Muscle layer of duodenum (tissue), 2 donors: Measurements from ENCODE around the gene JPH3.

Source experiments
- H3K27ac ChIP-seq: one replicate; pipeline ENCODE4 v1.7.0; 2013; ENCODE audit warnings: mild to moderate bottlenecking, low read length
- H3K27me3 ChIP-seq: one replicate; pipeline ENCODE4 v1.7.0; 2013; ENCODE audit warnings: low read depth, mild to moderate bottlenecking, control low read depth, low read length
- H3K36me3 ChIP-seq, 2 donors: one replicate each; pipeline ENCODE4 v1.7.0; 2013; ENCODE audit warnings: low read length in 2 of 2, control low read depth in 1 of 2, mild to moderate bottlenecking in 1 of 2; ENCODE audit not compliant: insufficient read depth in 2 of 2, control insufficient read depth in 1 of 2
- H3K4me1 ChIP-seq, 2 donors: one replicate each; pipeline ENCODE4 v1.7.0; 2013; ENCODE audit warnings: low read length in 2 of 2, mild to moderate bottlenecking in 2 of 2, control low read depth in 1 of 2, moderate library complexity in 1 of 2; ENCODE audit not compliant: insufficient read depth in 2 of 2, control insufficient read depth in 1 of 2
- H3K4me3 ChIP-seq, 2 donors: one replicate each; pipeline ENCODE4 v1.7.0; 2013; ENCODE audit warnings: low read length in 2 of 2, low read depth in 1 of 2, mild to moderate bottlenecking in 1 of 2
- H3K9me3 ChIP-seq, 2 donors: one replicate each; pipeline ENCODE4 v1.7.0; 2013; ENCODE audit warnings: low read length in 2 of 2, control low read depth in 1 of 2, mild to moderate bottlenecking in 1 of 2; ENCODE audit not compliant: control insufficient read depth in 1 of 2
- donor health status: healthy.

JPH3 gene

DNA sequence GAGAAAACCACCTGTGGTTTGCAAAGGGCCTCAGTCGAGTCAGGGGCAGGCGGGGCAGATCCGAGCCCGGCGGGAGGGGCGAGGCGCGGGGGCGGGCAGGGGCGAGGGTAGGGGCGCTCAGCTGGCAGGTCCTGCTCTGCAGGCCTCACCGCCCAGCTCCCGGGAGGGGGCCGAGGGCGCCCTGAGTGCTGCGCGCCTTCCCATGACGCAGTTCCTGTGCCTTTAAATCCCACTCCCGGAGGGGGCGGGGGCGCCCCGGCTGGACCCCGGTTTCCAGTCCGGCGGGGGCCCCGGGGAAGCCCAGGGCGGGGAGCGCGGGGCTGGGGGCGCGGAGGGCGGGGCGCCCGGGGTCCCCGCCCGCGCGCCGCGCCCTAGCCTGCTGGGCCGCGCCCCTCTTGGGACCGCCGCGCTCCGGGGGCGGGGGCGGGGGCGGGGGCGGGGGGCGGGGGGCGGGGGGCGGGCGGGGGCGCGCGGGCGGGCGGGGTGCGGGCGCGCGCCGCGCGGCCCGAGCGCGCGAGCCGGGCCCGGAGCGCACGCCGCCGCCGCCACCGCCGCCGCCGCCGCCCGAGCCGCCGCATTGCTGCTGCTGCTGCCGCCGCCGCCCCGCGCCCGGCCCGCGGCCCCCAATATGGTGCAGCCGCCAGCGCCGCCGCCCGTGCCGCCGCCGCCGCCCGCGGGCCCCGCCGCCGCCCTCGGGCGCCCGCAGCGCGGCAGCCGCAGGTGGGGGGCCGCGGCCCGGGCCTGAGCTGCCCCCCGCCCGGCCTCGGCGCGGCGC is at the start of gene JPH3:
TSS of gene JPH3 (plus strand) at position 508 of the 775 bp plus-strand sequence. CDS start 639 bp downstream, outside the sequence.
- Histone ChIP-seq H3K4me1 (peaks cover 0 to 19% of the 10 kb centered on the region in 2 donors), H3K4me3 (peak within 1 kb of the TSS in 1 of 2 donors; percentile 21), H3K36me3 (no peaks in the 10 kb centered on the region), H3K27me3 (peaks cover 27% of the 10 kb centered on the region), H3K9me3 (peaks cover 0 to 5% of the 10 kb centered on the region in 2 donors), H3K27ac (no peak within 1 kb of the TSS)

DNA sequence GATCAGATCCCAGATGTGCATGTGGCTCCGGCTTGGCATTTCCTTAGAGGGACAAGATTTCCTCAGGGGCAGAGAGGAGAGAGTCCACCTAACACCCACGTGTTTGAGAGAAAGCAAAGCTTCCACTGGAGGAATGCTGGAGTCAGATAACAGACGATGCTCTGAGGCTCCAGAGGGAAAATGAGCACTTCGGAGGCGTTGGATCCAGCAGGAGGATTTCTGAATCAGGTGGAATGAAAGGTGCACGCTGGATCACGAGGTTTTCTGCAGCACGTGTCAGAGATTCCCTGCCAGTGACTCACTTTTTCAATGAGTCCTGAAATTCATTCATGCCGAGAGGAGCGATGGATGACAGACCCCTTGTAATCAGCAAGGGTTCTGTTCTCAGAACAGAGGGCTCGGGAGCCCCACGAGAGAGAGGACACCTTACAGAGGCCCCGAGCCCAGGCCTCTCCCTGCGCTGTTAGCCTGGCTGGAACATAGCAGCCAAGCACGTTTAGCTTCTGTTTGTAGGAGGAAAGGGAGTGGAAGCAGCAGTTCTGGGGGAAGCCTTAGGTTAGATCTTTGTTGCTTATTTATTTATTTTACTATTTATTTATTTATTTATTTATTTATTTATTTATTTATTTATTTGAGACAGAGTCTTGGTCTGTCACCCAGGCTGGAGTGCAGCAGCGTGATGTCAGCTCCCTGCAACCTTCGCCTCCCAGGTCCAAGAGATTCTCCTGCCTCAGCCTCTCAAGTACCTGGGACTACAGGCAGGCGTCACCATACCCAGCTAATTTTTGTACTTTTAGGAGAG is 49.3 kb upstream of the JPH3 start:
- no peak overlapping the region for H3K27ac ChIP-seq
- H3K4me3 ChIP-seq = no peak overlapping the region
- H3K36me3 ChIP-seq = no peaks in the 10 kb centered on the region
- no peaks in the 10 kb centered on the region for H3K9me3 ChIP-seq
- no peaks in the 10 kb centered on the region for H3K27me3 ChIP-seq
- H3K4me1 ChIP-seq = no peaks in the 10 kb centered on the region

DNA sequence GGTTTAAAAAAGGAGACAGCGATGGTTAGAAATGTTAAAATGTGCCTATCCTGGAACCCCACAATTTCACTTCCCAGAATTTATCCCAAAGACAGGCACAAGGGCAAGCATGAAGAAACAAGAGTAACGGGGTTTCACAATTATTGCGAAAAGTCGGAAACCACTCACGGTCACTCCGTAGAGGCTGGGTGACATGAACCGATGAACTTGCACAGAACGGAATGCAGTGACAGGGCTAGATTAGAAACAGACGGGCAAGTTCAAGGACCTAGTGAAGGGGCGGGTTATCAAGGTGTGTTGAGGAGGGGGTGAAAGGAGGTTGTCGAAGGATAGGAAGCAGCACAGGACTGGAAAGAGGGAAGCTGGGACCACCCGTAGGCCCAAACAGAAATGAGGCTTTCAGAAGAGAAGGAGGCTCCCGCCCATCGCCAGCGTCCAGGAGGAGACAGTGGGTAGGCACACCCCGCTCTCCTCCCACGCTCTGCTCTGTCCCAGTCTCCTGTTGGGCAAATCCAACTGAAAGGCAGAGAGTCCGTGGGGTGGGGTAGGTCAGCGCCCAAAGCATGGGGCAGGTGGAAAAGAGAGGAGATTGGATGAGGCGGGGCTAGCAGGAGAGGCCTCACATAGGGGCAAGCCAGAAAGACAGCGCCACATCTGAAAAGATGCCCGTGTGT is 47.4 kb upstream of the JPH3 start:
- Histone ChIP-seq H3K36me3 (no peaks in the 10 kb centered on the region), H3K27me3 (no peaks in the 10 kb centered on the region), H3K4me3 (no peak overlapping the region), H3K27ac (no peak overlapping the region), H3K4me1 (no peaks in the 10 kb centered on the region), H3K9me3 (no peaks in the 10 kb centered on the region)

DNA sequence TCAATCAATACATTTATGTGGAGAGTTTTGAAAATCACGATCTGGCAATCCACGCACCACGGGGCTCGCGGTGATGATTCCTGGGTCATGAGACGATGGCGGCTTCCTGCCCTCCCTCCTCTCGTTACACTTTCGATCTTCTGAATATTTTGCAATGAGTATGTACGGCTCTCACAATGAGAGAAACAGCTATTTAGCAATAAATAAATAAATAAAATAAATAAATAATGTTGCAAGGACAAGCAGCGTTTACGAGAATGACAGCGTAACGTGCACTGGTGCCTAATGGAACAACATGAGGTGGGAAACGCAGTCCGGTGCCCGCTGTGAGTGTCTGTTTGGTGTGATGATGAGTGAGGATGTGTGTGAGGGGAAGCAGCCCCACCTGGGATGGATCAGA is 46.7 kb upstream of the JPH3 start:
- Histone ChIP-seq H3K27ac (no peak overlapping the region), H3K9me3 (no peaks in the 10 kb centered on the region), H3K4me3 (no peak overlapping the region), H3K4me1 (no peaks in the 10 kb centered on the region), H3K36me3 (no peaks in the 10 kb centered on the region), H3K27me3 (no peaks in the 10 kb centered on the region)

DNA sequence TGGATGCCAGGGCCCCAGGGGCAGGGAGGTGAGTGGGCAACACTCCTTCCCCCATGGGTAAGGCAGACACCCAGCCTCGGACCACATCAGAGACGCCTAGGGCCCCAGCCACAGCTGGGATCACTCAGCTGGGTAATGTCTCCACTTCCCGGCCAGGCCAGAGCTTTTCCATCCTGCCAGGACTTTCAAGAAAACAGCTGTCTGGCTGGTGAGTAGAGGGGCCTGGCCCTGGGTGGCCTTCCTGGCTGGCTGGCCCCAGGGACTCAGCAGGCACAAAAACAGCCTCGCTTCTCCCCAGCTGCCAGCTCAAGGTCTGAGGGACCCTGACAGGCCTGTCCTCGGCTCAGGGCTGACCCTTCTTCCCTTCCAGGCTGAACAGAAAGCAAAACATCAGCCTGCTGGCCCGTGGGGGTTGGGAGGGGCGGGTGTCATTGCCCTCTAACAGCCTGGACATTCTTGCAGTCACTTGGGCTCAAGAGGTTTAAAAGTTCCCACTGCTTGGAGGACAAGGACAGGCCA is 45.3 kb upstream of the JPH3 start:
- no peaks in the 10 kb centered on the region for H3K36me3 ChIP-seq
- H3K9me3 ChIP-seq = no peaks in the 10 kb centered on the region
- H3K27ac ChIP-seq = no peak overlapping the region
- no peaks in the 10 kb centered on the region for H3K27me3 ChIP-seq
- H3K4me1 ChIP-seq = no peaks in the 10 kb centered on the region
- H3K4me3 ChIP-seq = no peak overlapping the region

DNA sequence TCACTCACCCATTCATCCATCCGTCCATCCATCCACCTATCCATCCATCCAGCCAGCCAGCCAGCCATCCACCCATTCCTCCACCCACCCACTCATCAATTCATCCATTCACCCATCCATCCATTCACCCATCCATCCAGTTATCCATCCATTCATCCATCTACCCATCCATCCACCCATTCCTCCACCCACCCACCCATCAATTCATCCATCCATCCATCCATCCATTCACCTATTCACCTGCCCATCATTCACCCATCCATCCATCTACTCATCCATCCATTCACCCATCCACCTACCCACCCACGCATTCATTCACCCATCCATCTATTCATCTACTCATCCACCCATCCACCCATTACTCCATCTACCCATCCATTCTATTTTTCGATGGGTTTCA is 43.6 kb upstream of the JPH3 start:
- Histone ChIP-seq H3K27ac (no peak overlapping the region), H3K27me3 (no peaks in the 10 kb centered on the region), H3K9me3 (no peaks in the 10 kb centered on the region), H3K4me3 (no peak overlapping the region), H3K36me3 (no peaks in the 10 kb centered on the region), H3K4me1 (no peaks in the 10 kb centered on the region)

DNA sequence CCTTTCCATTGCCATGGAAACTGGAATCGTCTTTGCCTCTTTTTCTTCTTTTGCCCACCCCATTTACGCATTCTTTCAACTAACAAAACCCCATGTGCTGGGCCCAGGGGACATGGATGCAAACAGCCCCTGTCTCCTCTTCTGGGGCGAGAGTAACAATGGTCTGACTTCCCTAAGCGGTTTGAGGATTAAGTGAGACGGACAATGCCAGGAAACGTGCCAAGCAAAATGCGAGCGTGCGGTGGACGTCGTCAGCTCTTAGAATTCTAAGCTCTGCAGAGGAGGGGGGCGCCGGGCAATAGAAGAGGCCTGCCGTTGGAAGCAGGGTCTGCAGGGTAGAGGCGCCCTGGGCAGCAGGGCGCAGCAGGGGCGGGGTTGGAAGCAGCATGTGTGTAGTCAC is 42.4 kb upstream of the JPH3 start:
- no peaks in the 10 kb centered on the region for H3K36me3 ChIP-seq
- H3K27ac ChIP-seq = no peak overlapping the region
- H3K27me3 ChIP-seq = no peaks in the 10 kb centered on the region
- H3K4me1 ChIP-seq = no peaks in the 10 kb centered on the region
- no peak overlapping the region for H3K4me3 ChIP-seq
- no peaks in the 10 kb centered on the region for H3K9me3 ChIP-seq

DNA sequence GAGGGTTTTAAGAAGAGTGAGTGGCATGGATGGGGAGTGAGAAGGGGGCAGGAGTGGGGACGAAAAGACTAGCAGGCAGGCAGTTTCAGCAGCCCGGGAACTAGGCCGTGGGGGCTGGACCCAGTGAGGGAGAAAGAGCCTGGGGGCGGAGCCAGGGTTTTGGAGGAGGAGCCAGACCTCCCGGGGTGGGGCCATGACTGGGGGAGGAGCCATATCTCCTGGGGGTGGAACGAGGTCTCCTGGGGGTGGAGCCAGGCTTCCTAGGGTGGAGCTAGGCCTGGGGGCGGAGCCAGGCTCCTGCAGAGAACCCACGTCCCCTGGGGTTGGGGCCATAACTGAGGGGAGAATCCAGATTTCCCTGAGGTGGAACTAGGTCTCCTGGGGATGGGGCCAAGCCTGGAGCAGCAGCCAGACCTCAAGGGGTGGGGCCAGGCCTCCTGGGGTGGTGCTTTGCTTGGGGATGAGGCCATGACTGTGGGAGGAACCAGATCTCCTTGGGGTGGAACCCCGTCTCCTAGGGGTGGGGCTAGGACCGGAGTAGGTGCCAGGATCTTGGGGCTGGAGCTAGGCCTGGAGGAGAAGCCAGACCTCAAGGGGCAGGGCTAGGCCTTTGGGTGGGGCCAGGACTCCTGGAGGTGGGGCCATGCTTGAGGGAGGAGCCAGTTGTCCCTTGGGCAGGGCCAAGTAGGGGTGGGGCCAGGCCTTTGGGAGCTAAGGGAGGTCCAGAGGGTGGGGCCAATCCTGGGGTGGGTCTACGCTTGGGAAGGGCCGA is 41.7 kb upstream of the JPH3 start:
- no peaks in the 10 kb centered on the region for H3K9me3 ChIP-seq
- no peak overlapping the region for H3K4me3 ChIP-seq
- H3K36me3 ChIP-seq = no peaks in the 10 kb centered on the region
- H3K4me1 ChIP-seq = no peaks in the 10 kb centered on the region
- no peak overlapping the region for H3K27ac ChIP-seq
- no peaks in the 10 kb centered on the region for H3K27me3 ChIP-seq

DNA sequence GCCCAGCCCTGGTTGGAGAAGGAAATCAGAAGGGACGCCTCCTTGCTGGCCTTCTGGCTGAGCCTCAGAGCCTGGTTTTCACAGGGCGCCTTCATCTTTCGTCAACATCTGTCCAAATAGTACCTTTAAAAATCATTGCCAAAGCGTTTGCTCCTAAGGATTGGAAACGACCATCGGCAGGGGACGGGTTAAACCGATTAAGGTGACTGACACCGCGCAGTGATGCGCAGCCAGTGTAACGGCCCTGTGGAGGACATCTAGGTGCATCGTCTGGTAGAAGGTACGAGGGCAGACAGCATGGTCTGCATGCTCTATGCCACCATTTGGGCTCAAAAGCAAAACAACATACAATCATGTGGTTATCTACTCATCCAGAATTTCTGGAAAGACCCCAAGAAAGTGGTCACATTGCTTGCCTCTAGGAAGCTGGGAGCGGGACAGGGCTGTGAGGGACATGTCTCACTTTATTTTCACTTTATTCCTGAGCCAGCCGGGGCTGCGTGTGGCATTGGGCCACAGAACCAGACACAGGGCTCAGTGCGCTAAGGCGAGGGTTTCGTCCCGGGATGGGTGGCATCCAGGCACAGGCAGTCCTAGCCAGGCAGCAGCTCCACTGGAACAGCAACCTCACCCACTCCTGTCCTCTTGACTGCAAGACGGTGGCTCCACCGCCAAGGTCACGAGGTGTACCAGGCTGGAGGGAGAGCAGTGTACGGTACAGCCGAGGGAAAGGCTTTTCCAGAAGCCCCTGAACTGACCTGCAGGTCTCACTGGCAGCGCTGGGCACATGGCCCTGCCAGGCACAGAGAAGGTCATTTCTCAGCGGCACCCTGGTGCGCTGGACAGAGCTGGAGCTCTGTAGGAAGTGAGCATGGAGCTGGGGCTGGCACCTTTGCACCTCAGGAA is 40.9 kb upstream of the JPH3 start:
- no peak overlapping the region for H3K27ac ChIP-seq
- H3K4me3 ChIP-seq = no peak overlapping the region
- no peaks in the 10 kb centered on the region for H3K27me3 ChIP-seq

DNA sequence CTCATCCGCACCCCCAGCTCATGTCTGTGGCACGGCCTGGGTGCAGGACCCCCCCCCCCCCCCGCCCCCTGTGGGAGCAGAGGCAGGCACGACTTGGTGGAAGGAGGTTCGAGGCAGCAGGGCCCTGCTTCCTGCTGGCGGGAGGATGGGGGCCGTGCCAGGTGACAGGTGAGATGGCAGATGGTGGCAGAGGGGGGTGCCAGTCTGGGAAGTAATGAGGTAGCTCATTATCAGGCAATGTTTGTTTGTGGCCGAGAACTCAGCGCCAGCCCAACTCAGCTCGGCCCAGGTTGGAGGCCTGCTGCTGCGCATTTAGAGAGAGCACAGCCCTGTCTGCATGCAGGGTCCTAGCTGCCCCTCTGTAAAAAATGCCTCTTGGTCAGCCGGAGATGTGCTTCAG is 40.1 kb upstream of the JPH3 start:
- Histone ChIP-seq H3K36me3 (no peaks in the 10 kb centered on the region), H3K9me3 (no peaks in the 10 kb centered on the region), H3K4me3 (no peak overlapping the region), H3K27ac (no peak overlapping the region), H3K27me3 (no peaks in the 10 kb centered on the region), H3K4me1 (no peaks in the 10 kb centered on the region)

More for the DNA sequence above, 40.9 kb upstream of the JPH3 start:
- H3K9me3 ChIP-seq = no peaks in the 10 kb centered on the region
- H3K36me3 ChIP-seq = no peaks in the 10 kb centered on the region
- H3K4me1 ChIP-seq = no peaks in the 10 kb centered on the region
